ENCODE results near the gene CTNS.

DNA sequence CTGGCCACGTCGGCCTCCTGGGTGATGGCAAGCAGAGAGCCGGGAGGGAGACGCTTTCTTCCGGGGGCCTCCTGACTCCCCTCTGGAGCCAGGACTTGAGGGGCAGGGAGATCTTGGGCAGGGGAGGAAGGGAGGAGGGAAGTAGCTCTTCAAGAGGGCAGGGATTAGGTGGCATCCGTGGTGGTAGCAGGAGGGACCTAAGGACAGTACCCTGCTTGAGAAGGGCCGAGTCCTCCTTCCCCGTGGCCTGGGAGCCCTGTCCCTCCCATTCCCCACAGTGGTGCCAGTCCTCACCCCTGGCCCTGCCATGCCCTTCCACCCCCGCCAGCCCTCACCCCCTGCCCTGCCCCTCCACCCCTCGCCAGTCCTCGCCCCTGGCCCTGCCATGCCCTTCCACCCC is 19.2 kb downstream of the CTNS start:
- TF ChIP-seq, protein P1, sequence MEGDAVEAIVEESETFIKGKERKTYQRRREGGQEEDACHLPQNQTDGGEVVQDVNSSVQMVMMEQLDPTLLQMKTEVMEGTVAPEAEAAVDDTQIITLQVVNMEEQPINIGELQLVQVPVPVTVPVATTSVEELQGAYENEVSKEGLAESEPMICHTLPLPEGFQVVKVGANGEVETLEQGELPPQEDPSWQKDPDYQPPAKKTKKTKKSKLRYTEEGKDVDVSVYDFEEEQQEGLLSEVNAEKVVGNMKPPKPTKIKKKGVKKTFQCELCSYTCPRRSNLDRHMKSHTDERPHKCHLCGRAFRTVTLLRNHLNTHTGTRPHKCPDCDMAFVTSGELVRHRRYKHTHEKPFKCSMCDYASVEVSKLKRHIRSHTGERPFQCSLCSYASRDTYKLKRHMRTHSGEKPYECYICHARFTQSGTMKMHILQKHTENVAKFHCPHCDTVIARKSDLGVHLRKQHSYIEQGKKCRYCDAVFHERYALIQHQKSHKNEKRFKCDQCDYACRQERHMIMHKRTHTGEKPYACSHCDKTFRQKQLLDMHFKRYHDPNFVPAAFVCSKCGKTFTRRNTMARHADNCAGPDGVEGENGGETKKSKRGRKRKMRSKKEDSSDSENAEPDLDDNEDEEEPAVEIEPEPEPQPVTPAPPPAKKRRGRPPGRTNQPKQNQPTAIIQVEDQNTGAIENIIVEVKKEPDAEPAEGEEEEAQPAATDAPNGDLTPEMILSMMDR (IDR thresholded peaks at IDR 0.05): no peak
- TF ChIP-seq POLR2A (IDR thresholded peaks at IDR 0.05): no peak

Data from uterus (tissue), 2 donors.